ENCODE results near the gene ATP1A1. TPM values are rescaled to one million over a fixed set of nuclear protein-coding genes. Genes with fewer than 3 reads are reported as not detected.

The ATP1A1 gene
- total and polyA plus RNA-seq, 2 donors (not counting 1 experiment from before 2014, with no cell fraction given) = 141 to 230 TPM

DNA sequence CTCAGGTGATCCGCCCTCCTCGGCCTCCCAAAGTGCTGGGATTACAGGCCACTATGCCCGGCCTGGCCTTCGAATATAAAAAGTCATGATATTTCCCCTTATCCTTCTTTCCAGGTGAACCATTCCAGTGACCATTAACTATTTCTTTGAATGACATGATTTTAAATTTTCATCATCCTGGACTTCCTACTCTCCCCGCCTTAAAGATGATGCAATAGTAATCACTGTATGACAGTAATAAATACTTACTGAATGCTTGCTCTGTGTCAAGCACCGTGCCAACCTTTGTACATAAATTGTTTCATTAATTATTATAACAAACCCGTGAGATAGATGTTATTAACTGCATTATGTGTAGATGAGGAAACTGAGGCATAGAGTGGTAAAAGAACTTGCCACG is 19.9 kb upstream of the ATP1A1 start:
- peaks cover 2% of the 10 kb centered on the region for H3K4me1 ChIP-seq (ENCODE audit: control insufficient read depth, extremely low read depth, insufficient read depth, low read length)
- H3K4me2 ChIP-seq (ENCODE audit: extremely low read depth, insufficient read depth, low read length) = no peak overlapping the region
- H3K79me2 ChIP-seq (ENCODE audit: control insufficient read depth, insufficient read depth, low read length) = no peaks in the 10 kb centered on the region
- no peak for TF ChIP-seq EZH2 (IDR thresholded peaks at IDR 0.05; ENCODE audit: low read length, missing control alignments)
- TF ChIP-seq, protein P1, sequence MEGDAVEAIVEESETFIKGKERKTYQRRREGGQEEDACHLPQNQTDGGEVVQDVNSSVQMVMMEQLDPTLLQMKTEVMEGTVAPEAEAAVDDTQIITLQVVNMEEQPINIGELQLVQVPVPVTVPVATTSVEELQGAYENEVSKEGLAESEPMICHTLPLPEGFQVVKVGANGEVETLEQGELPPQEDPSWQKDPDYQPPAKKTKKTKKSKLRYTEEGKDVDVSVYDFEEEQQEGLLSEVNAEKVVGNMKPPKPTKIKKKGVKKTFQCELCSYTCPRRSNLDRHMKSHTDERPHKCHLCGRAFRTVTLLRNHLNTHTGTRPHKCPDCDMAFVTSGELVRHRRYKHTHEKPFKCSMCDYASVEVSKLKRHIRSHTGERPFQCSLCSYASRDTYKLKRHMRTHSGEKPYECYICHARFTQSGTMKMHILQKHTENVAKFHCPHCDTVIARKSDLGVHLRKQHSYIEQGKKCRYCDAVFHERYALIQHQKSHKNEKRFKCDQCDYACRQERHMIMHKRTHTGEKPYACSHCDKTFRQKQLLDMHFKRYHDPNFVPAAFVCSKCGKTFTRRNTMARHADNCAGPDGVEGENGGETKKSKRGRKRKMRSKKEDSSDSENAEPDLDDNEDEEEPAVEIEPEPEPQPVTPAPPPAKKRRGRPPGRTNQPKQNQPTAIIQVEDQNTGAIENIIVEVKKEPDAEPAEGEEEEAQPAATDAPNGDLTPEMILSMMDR (conservative IDR thresholded peaks at IDR 0.05 in 1 of 2, IDR thresholded peaks at IDR 0.05 in 1 of 2; ENCODE audit: low read depth in 1 of 2, low read length in 2 of 2) = no peak
- H4K20me1 ChIP-seq (ENCODE audit: control insufficient read depth, extremely low read depth, insufficient read depth, low read length) = no peaks in the 10 kb centered on the region
- no peak overlapping the region for H2AFZ ChIP-seq (ENCODE audit: low read length)
- DNase-seq (ENCODE audit: low read depth in 2 of 2) = no peak
- H3K27ac ChIP-seq (ENCODE audit: insufficient read depth, low read length) = no peak overlapping the region
- no peaks in the 10 kb centered on the region for H3K36me3 ChIP-seq (ENCODE audit: control insufficient read depth, insufficient read depth, low read length)
- no peak overlapping the region for H3K9ac ChIP-seq (ENCODE audit: insufficient read depth, low read length)
- H3K4me3 ChIP-seq (replicated peaks in 1 of 4; ENCODE audit: control extremely low read depth in 1 of 4, insufficient read depth in 1 of 4, low read depth in 3 of 4, low read length in 4 of 4) = no peak overlapping the region
- no peaks in the 10 kb centered on the region for H3K9me3 ChIP-seq (ENCODE audit: control insufficient read depth, insufficient read depth, low read depth, low read length)
- H3K27me3 ChIP-seq (ENCODE audit: control insufficient read depth, insufficient read depth, low read length) = no peaks in the 10 kb centered on the region

DNA sequence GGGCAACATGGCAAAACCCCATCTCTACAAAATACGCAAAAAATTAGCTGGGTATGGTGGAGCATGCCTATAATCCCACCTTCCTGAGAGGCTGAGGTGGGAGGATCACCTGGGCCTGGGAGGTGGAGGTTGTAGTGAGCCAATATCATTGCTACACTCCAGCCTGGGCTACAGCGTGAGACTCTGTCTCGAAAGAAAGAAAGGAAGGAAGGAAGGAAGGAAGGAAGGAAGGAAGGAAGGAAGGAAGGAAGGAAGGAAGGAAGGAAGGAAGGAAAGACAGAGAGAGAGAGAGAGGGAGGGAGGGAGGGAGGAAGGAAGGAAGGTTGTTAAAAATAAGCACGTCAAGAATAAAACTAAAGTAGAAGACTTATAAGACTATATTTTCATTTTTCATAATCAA is 17.0 kb upstream of the ATP1A1 start:
- no peaks in the 10 kb centered on the region for H4K20me1 ChIP-seq (ENCODE audit: control insufficient read depth, extremely low read depth, insufficient read depth, low read length)
- no peak for DNase-seq (ENCODE audit: low read depth in 2 of 2)
- H2AFZ ChIP-seq (ENCODE audit: low read length) = no peak overlapping the region
- H3K79me2 ChIP-seq (ENCODE audit: control insufficient read depth, insufficient read depth, low read length) = no peaks in the 10 kb centered on the region
- peaks cover 2% of the 10 kb centered on the region for H3K4me1 ChIP-seq (ENCODE audit: control insufficient read depth, extremely low read depth, insufficient read depth, low read length)
- no peaks in the 10 kb centered on the region for H3K9me3 ChIP-seq (ENCODE audit: control insufficient read depth, insufficient read depth, low read depth, low read length)
- TF ChIP-seq EZH2 (IDR thresholded peaks at IDR 0.05; ENCODE audit: low read length, missing control alignments) = no peak
- TF ChIP-seq, protein P1 (conservative IDR thresholded peaks at IDR 0.05 in 1 of 2, IDR thresholded peaks at IDR 0.05 in 1 of 2; ENCODE audit: low read depth in 1 of 2, low read length in 2 of 2) = no peak
- H3K4me3 ChIP-seq (replicated peaks in 1 of 4; ENCODE audit: control extremely low read depth in 1 of 4, insufficient read depth in 1 of 4, low read depth in 3 of 4, low read length in 4 of 4) = no peak overlapping the region
- peak overlapping the region; percentile 51 for H3K4me2 ChIP-seq (ENCODE audit: extremely low read depth, insufficient read depth, low read length)
- H3K27ac ChIP-seq (ENCODE audit: insufficient read depth, low read length) = no peak overlapping the region
- no peak overlapping the region for H3K9ac ChIP-seq (ENCODE audit: insufficient read depth, low read length)
- H3K36me3 ChIP-seq (ENCODE audit: control insufficient read depth, insufficient read depth, low read length) = no peaks in the 10 kb centered on the region
- H3K27me3 ChIP-seq (ENCODE audit: control insufficient read depth, insufficient read depth, low read length) = no peaks in the 10 kb centered on the region

DNA sequence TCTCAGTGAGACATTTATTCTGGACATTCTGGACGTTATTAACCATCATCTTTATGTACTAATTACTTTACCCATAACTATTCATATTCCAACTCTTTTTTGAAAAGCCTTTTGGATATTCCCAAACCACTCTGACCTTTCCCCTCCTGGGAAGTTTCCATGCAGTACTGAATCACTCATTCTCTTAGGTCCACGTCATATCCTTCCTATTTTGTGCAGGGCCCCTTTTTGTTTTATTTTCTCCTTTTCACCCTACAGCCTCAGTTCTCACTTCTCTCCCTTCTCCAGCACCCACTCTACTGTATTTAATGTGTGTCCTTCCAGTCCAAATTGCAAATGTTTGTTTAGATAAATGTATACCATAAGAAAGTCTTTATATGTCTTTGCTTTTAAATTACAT is 16.4 kb upstream of the ATP1A1 start:
- Histone ChIP-seq H3K36me3 (ENCODE audit: control insufficient read depth, insufficient read depth, low read length) (no peaks in the 10 kb centered on the region), H3K79me2 (ENCODE audit: control insufficient read depth, insufficient read depth, low read length) (no peaks in the 10 kb centered on the region), H3K4me1 (ENCODE audit: control insufficient read depth, extremely low read depth, insufficient read depth, low read length) (peaks cover 2% of the 10 kb centered on the region), H3K27me3 (ENCODE audit: control insufficient read depth, insufficient read depth, low read length) (no peaks in the 10 kb centered on the region), H3K4me3 (replicated peaks in 1 of 4; ENCODE audit: control extremely low read depth in 1 of 4, insufficient read depth in 1 of 4, low read depth in 3 of 4, low read length in 4 of 4) (no peak overlapping the region), H3K27ac (ENCODE audit: insufficient read depth, low read length) (no peak overlapping the region), H3K9ac (ENCODE audit: insufficient read depth, low read length) (no peak overlapping the region), H2AFZ (ENCODE audit: low read length) (no peak overlapping the region), H4K20me1 (ENCODE audit: control insufficient read depth, extremely low read depth, insufficient read depth, low read length) (no peaks in the 10 kb centered on the region), H3K9me3 (ENCODE audit: control insufficient read depth, insufficient read depth, low read depth, low read length) (no peaks in the 10 kb centered on the region), H3K4me2 (ENCODE audit: extremely low read depth, insufficient read depth, low read length) (peak overlapping the region; percentile 51)
- DNase-seq (ENCODE audit: low read depth in 2 of 2) = peak; percentile 50 to 75
- TF ChIP-seq, protein P1 (conservative IDR thresholded peaks at IDR 0.05 in 1 of 2, IDR thresholded peaks at IDR 0.05 in 1 of 2; ENCODE audit: low read depth in 1 of 2, low read length in 2 of 2) = no peak
- no peak for TF ChIP-seq EZH2 (IDR thresholded peaks at IDR 0.05; ENCODE audit: low read length, missing control alignments)
